Kidney epithelial cell (primary cell): ENCODE data around the gene AMBRA1. TPM values are rescaled to one million over a fixed set of nuclear protein-coding genes. Genes with fewer than 3 reads are reported as not detected.

ENCODE experiments used
- DNase-seq: peaks from one replicate; pipeline ENCODE4 v3.0.0-alpha.2; 2010; ENCODE audit warnings: low read depth
- H3K27me3 ChIP-seq: 2 replicates; pipeline ENCODE4 v1.6.0; 2011; ENCODE audit warnings: low read length; ENCODE audit not compliant: control insufficient read depth, insufficient read depth
- H3K36me3 ChIP-seq: 2 replicates; pipeline ENCODE4 v1.5.1; 2011; ENCODE audit warnings: low read length; ENCODE audit not compliant: control insufficient read depth, insufficient read depth
- H3K4me3 ChIP-seq: 2 replicates; pipeline ENCODE4 v1.5.1; 2011; ENCODE audit warnings: low read depth, mild to moderate bottlenecking, control low read depth, low read length
- total RNA-seq: library from RNA; depleted of rRNA; stranded (reverse); fragments of >200 nt; gene quantifications from 2 replicates; pipeline ENCODE4 v1.2.3, GENCODE V29; 2015
- TF ChIP-seq, protein P1 (sequence below): IDR thresholded peaks from 2 replicates; pipeline ENCODE4 v1.5.1; 2011; ENCODE audit warnings: mild to moderate bottlenecking, moderate library complexity, low read length, control low read depth, inconsistent platforms; ENCODE audit not compliant: insufficient read depth, poor library complexity, severe bottlenecking

AMBRA1 gene
- total RNA-seq, 1 donor from 2014 or later: 23.1 TPM

DNA sequence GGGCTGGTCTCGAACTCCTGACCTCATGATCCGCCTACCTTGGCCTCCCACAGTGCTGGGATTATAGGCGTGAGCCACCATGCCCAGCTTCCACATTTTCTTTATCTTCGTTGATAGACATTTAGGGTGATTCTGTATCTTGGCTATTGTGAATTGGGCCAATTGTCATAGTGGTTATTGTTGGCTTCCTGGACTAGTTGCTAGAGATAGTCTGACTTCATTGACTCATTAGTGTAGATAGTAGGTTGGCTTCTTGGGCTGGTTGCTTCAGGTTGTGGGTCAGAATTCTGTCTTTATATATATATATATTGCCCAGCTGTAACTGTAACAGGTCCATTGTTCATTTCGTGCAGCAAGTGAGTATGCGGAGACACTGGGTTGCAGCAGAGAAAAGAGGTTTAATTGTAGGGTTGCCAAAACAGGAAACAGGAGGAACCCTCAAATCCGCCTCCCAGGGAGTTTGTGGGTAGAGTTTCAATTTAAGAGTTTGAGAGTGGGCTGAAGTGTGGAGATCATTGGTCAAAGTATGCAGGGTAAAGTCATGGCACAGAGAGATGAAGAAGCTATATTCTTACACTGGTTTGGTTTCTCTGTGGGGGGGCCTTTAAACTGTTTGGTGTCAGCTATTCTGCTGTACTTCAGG, 45.5 kb upstream of the AMBRA1 start:
- TF ChIP-seq, protein P1, sequence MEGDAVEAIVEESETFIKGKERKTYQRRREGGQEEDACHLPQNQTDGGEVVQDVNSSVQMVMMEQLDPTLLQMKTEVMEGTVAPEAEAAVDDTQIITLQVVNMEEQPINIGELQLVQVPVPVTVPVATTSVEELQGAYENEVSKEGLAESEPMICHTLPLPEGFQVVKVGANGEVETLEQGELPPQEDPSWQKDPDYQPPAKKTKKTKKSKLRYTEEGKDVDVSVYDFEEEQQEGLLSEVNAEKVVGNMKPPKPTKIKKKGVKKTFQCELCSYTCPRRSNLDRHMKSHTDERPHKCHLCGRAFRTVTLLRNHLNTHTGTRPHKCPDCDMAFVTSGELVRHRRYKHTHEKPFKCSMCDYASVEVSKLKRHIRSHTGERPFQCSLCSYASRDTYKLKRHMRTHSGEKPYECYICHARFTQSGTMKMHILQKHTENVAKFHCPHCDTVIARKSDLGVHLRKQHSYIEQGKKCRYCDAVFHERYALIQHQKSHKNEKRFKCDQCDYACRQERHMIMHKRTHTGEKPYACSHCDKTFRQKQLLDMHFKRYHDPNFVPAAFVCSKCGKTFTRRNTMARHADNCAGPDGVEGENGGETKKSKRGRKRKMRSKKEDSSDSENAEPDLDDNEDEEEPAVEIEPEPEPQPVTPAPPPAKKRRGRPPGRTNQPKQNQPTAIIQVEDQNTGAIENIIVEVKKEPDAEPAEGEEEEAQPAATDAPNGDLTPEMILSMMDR: no peak
- no peaks in the 10 kb centered on the region for H3K27me3 ChIP-seq
- no peak for DNase-seq
- no peak overlapping the region for H3K4me3 ChIP-seq
- H3K36me3 ChIP-seq: no peaks in the 10 kb centered on the region

GRCh38 chr11:46637546-46637945, 43.7 kb upstream of the AMBRA1 start:
- no peaks in the 10 kb centered on the region for H3K36me3 ChIP-seq
- H3K27me3 ChIP-seq: no peaks in the 10 kb centered on the region
- TF ChIP-seq, protein P1: no peak
- H3K4me3 ChIP-seq: no peak overlapping the region
- DNase-seq: no peak

DNA sequence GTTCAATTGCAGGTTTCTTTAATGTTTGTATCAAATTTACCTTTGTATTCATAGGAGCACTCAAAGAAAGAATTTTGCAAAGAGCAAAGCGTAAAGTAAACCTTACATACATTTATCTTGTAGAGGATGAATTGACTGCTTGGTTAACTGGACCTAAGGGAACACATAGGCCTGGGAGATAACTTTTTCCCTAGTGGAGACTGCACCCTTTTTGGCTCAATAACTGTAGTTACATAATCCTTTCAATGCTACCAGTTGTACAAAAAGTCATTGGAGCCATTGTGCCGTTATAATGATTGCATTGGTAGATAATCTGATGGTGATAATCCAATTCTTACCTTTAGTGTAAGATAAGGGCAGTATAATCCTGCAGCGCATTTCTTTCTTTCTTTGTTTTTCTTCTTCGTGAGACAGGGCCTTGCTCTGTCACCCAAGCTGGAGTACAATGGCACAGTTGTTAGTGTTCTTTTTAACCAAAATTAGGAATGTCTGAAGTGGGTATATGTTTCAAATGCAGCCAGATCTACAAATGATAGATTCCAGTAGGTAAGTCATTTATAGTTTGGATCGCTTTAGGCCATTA, 41.8 kb upstream of the AMBRA1 start:
- H3K36me3 ChIP-seq: no peaks in the 10 kb centered on the region
- DNase-seq: no peak
- H3K27me3 ChIP-seq: no peaks in the 10 kb centered on the region
- TF ChIP-seq, protein P1: no peak
- H3K4me3 ChIP-seq: no peak overlapping the region

DNA sequence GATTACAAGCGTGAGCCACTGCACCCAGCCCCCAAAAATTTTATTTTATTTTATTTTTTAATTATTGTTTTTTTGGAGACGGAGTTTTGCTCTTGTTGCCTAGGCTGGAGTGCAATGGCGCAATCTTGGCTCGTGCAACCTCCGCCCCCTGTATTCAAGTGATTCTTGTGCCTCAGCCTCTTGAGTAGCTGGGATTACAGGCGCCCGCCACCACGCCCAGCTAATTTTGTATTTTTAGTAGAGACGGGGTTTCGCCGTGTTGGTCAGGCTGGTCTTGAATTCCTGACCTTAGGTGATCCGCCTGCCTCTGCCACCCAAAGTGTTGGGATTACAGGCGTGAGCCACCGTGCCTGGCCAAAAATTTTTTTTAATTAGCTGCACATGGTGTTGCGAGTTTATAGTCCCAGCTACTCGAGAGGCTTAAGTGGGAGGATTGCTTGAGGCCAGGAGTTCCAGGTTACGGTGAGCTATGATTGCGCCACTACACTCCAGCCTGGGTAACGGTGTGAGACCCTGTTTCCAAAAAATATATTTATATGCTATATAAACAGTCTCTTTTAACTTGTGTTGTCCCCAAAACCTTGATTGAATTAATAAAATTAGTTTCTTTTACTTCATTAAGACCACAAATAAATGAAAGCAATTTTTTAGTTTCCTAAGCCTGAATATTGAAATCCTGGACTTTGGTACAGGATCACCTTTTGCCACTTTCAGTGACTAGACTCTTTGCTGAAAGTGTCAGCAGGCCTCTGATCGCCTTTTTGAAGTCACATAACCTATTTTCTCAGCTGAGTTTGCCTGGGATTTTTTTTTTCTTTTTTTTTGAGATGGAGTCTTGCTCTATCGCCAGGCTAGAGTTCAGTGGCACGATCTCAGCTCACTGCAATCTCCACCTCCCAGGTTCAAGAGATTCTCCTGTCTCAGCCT, 39.7 kb upstream of the AMBRA1 start:
- Histone ChIP-seq H3K4me3 (no peak overlapping the region), H3K36me3 (no peaks in the 10 kb centered on the region), H3K27me3 (no peaks in the 10 kb centered on the region)
- DNase-seq: no peak
- TF ChIP-seq, protein P1: no peak

DNA sequence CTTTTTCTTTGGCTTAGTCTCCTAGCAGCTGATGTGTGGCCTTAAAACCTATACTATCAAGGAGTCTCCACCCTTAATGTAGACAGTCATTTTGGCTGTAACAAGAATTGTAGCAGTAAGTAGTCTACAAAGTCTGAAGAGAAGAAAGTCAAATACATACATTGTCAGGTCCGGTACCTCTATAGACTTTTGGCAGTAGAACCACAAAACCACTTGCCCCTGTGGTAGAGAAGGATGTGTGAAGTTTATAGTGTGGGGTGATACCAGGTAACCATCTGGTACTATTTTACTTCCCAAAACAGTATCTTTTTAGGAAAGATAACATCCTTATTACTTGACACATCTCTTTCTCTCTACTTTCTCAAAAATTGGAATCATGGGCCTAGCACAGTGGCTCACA, 38.7 kb upstream of the AMBRA1 start:
- DNase-seq: no peak
- no peaks in the 10 kb centered on the region for H3K27me3 ChIP-seq
- H3K4me3 ChIP-seq: no peak overlapping the region
- TF ChIP-seq, protein P1: no peak
- H3K36me3 ChIP-seq: no peaks in the 10 kb centered on the region
